Trophoblast cell (in vitro differentiated cells and primary cell): ENCODE measurements around the gene PDHB.

Experiments
- DNase-seq, 2 donors: peaks; one replicate each; pipeline ENCODE4 v3.0.0-alpha.2; 2016
- H2AFZ ChIP-seq: 2 replicates; pipeline ENCODE4 v1.6.1; 2013; ENCODE audit warnings: low read length, moderate library complexity, mild to moderate bottlenecking; ENCODE audit not compliant: insufficient read depth, poor library complexity
- H2AK5ac ChIP-seq: 2 replicates; pipeline ENCODE4 v1.6.1; 2013; ENCODE audit warnings: mild to moderate bottlenecking, low read length
- H2BK120ac ChIP-seq: 2 replicates; pipeline ENCODE4 v1.6.1; 2013; ENCODE audit warnings: low read length, mild to moderate bottlenecking, moderate library complexity; ENCODE audit not compliant: insufficient read depth, poor library complexity
- H2BK12ac ChIP-seq: 2 replicates; pipeline ENCODE4 v1.6.1; 2013; ENCODE audit warnings: mild to moderate bottlenecking, low read length, moderate library complexity
- H2BK5ac ChIP-seq: 2 replicates; pipeline ENCODE4 v1.6.1; 2013; ENCODE audit warnings: low read length, low read depth, moderate library complexity, mild to moderate bottlenecking; ENCODE audit not compliant: poor library complexity
- H3K14ac ChIP-seq: 2 replicates; pipeline ENCODE4 v1.6.1; 2013; ENCODE audit warnings: mild to moderate bottlenecking, low read length
- H3K18ac ChIP-seq: 2 replicates; pipeline ENCODE4 v1.6.1; 2013; ENCODE audit warnings: mild to moderate bottlenecking, low read length
- H3K23ac ChIP-seq: 2 replicates; pipeline ENCODE4 v1.6.1; 2013; ENCODE audit warnings: low read length
- H3K27ac ChIP-seq: 2 replicates; pipeline ENCODE4 v1.5.1; 2013; ENCODE audit warnings: low read depth, mild to moderate bottlenecking, inconsistent platforms, low read length, moderate library complexity
- H3K27me3 ChIP-seq: 2 replicates; pipeline ENCODE4 v1.6.1; 2013; ENCODE audit warnings: inconsistent platforms, mild to moderate bottlenecking, low read length, moderate library complexity; ENCODE audit not compliant: insufficient read depth
- H3K36me3 ChIP-seq, 2 experiments: 1 replicate in 1 of 2; 2 replicates in 1 of 2; pipeline ENCODE4 v1.6.1; 2013; ENCODE audit warnings: low read length in 2 of 2, mild to moderate bottlenecking in 2 of 2, moderate library complexity in 1 of 2; ENCODE audit not compliant: insufficient read depth in 2 of 2, control insufficient read depth in 1 of 2
- H3K4ac ChIP-seq: 2 replicates; pipeline ENCODE4 v1.6.1; 2013; ENCODE audit warnings: low read depth, mild to moderate bottlenecking, low read length, moderate library complexity
- H3K4me1 ChIP-seq, 2 experiments: 1 replicate in 1 of 2; 2 replicates in 1 of 2; pipeline ENCODE4 v1.6.1; 2013; ENCODE audit warnings: low read length in 2 of 2, mild to moderate bottlenecking in 2 of 2, moderate library complexity in 1 of 2; ENCODE audit not compliant: insufficient read depth in 2 of 2, control insufficient read depth in 1 of 2
- H3K4me2 ChIP-seq: 2 replicates; pipeline ENCODE4 v1.6.1; 2013; ENCODE audit warnings: inconsistent platforms, mild to moderate bottlenecking, low read length, moderate library complexity
- H3K4me3 ChIP-seq: 2 replicates; pipeline ENCODE4 v1.5.1; 2013; ENCODE audit warnings: mild to moderate bottlenecking, low read depth, low read length, inconsistent platforms
- H3K79me1 ChIP-seq: one replicate; pipeline ENCODE4 v1.6.1; 2013; ENCODE audit warnings: low read length
- H3K79me2 ChIP-seq: 2 replicates; pipeline ENCODE4 v1.6.1; 2013; ENCODE audit warnings: low read length, mild to moderate bottlenecking; ENCODE audit not compliant: control insufficient read depth, insufficient read depth, poor library complexity
- H3K9ac ChIP-seq: 2 replicates; pipeline ENCODE4 v1.6.1; 2013; ENCODE audit warnings: mild to moderate bottlenecking, low read length
- H3K9me3 ChIP-seq: 2 replicates; pipeline ENCODE4 v1.6.1; 2013; ENCODE audit warnings: low read depth, mild to moderate bottlenecking, control low read depth, inconsistent platforms, low read length; ENCODE audit not compliant: insufficient read depth
- H4K12ac ChIP-seq: 2 replicates; pipeline ENCODE4 v1.6.1; 2013; ENCODE audit warnings: low read depth, mild to moderate bottlenecking, low read length, moderate library complexity
- H4K8ac ChIP-seq: 2 replicates; pipeline ENCODE4 v1.6.1; 2013; ENCODE audit warnings: low read depth, mild to moderate bottlenecking, low read length, moderate library complexity
- H4K91ac ChIP-seq: one replicate; pipeline ENCODE4 v1.6.1; 2013; ENCODE audit warnings: low read depth, mild to moderate bottlenecking, low read length, moderate library complexity
- WGBS: extraction: QIAGEN DNeasy Blood & Tissue Kit; methylation state at CpG from one replicate; pipeline ENCODE4 v1.1.7; 2013; ENCODE audit warnings: missing lambda C conversion rate; ENCODE audit not compliant: insufficient read length, insufficient coverage; ENCODE audit errors: extremely low coverage; 5-methylcytosine and 5-hydroxymethylcytosine counted together

PDHB gene

DNA sequence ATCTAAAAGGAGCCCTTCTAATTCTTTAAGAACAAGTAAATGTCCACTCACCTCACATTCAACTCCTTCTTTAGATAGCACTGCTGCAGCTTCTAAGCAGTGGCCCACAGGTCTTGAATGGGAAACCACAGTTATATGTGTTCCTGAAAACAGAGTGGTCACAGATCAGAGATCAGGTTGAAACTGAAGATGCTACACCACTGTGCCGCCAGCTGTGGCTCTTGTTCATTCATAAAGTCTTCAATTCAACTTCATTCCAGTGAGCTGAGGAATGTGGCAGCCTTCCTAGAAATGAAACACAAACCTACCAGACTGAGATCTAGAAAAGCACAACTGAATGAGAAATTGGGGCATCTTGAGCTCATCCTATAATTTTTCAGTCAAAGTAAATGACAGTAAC lies 4.0 kb downstream of the PDHB start:
- Histone ChIP-seq H3K79me2 (peaks cover 4% of the 10 kb centered on the region), H3K14ac (no peak overlapping the region), H4K8ac (no peak overlapping the region), H2AFZ (no peak overlapping the region), H2BK5ac (no peak overlapping the region), H3K27me3 (no peaks in the 10 kb centered on the region), H4K12ac (no peak overlapping the region), H2AK5ac (no peak overlapping the region), H3K36me3 (peaks cover 25 to 44% of the 10 kb centered on the region in 2 experiments), H3K4me3 (no peak overlapping the region), H3K18ac (no peak overlapping the region), H2BK120ac (no peak overlapping the region), H3K4me1 (peaks cover 2 to 10% of the 10 kb centered on the region in 2 experiments), H3K23ac (no peak overlapping the region), H3K9ac (no peak overlapping the region), H3K4me2 (no peak overlapping the region), H3K9me3 (no peaks in the 10 kb centered on the region), H2BK12ac (no peak overlapping the region), H4K91ac (no peak overlapping the region), H3K79me1 (peaks cover 10% of the 10 kb centered on the region), H3K4ac (no peak overlapping the region), H3K27ac (no peak overlapping the region)
- no CpG with 5 or more reads among the region's 1 CpG for WGBS
- DNase-seq = no peak

- Histone ChIP-seq H3K18ac (no peak overlapping the region), H4K12ac (no peak overlapping the region), H2AK5ac (no peak overlapping the region), H3K9ac (no peak overlapping the region), H3K9me3 (no peaks in the 10 kb centered on the region), H3K36me3 (peaks cover 29 to 56% of the 10 kb centered on the region in 2 experiments), H3K14ac (no peak overlapping the region), H3K27ac (no peak overlapping the region), H3K4me3 (no peak overlapping the region), H3K4ac (no peak overlapping the region), H2BK5ac (no peak overlapping the region), H3K23ac (no peak overlapping the region), H2BK120ac (no peak overlapping the region), H3K4me1 (peaks cover 0 to 2% of the 10 kb centered on the region in 2 experiments), H3K4me2 (no peak overlapping the region), H4K8ac (no peak overlapping the region), H4K91ac (no peak overlapping the region), H2BK12ac (no peak overlapping the region), H3K79me2 (no peaks in the 10 kb centered on the region), H3K27me3 (no peaks in the 10 kb centered on the region), H3K79me1 (no peaks in the 10 kb centered on the region), H2AFZ (no peak overlapping the region)
- no peak for DNase-seq
- WGBS = no CpG with 5 or more reads among the region's 7 CpGs
These were observed 5.8 kb downstream of the PDHB start for GRCh38 chr3:58427661-58428361.

GRCh38 chr3:58425782-58426181 lies 7.8 kb downstream of the PDHB start:
- H3K4me1 ChIP-seq = no peaks in the 10 kb centered on the region
- peaks cover 41 to 60% of the 10 kb centered on the region in 2 experiments for H3K36me3 ChIP-seq
- H3K9me3 ChIP-seq = no peaks in the 10 kb centered on the region
- H2BK12ac ChIP-seq = no peak overlapping the region
- no peak overlapping the region for H3K23ac ChIP-seq
- no peak for DNase-seq
- H3K18ac ChIP-seq = no peak overlapping the region
- H3K4me2 ChIP-seq = no peak overlapping the region
- no peaks in the 10 kb centered on the region for H3K27me3 ChIP-seq
- no peak overlapping the region for H3K14ac ChIP-seq
- no peak overlapping the region for H4K91ac ChIP-seq
- no peaks in the 10 kb centered on the region for H3K79me2 ChIP-seq
- no peak overlapping the region for H2AK5ac ChIP-seq
- no peak overlapping the region for H3K4me3 ChIP-seq
- H3K79me1 ChIP-seq = no peaks in the 10 kb centered on the region
- H3K9ac ChIP-seq = no peak overlapping the region
- no peak overlapping the region for H3K27ac ChIP-seq
- WGBS = no CpG with 5 or more reads among the region's 2 CpGs
- no peak overlapping the region for H2AFZ ChIP-seq
- no peak overlapping the region for H2BK5ac ChIP-seq
- H4K8ac ChIP-seq = no peak overlapping the region
- no peak overlapping the region for H2BK120ac ChIP-seq
- no peak overlapping the region for H3K4ac ChIP-seq
- H4K12ac ChIP-seq = no peak overlapping the region

DNA sequence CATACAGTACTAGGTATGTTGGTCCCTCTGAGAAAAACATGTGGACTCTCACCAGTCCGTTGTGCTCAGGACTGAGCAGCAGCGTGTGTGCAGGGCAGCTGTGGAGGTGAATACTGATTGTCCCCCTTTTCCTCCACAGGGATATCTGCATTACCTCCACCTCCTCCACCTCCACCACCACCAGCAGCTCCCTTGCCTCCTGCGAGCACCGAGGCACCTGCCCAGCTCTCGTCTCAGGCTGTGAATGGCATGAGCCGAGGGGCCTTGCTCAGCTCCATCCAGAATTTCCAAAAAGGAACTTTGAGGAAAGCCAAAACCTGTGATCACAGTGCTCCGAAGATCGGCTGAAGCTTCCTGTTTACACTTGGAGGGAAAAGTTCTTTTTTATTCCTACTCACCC lies 9.0 kb downstream of the PDHB start:
- Histone ChIP-seq H3K79me1 (no peaks in the 10 kb centered on the region), H2BK5ac (no peak overlapping the region), H4K91ac (no peak overlapping the region), H3K4ac (no peak overlapping the region), H4K8ac (no peak overlapping the region), H3K14ac (no peak overlapping the region), H2AFZ (no peak overlapping the region), H3K27ac (no peak overlapping the region), H2AK5ac (no peak overlapping the region), H2BK120ac (no peak overlapping the region), H3K36me3 (peaks cover 39 to 54% of the 10 kb centered on the region in 2 experiments), H3K9me3 (no peaks in the 10 kb centered on the region), H4K12ac (no peak overlapping the region), H3K4me2 (no peak overlapping the region), H3K18ac (no peak overlapping the region), H3K4me3 (no peak overlapping the region), H3K23ac (no peak overlapping the region), H3K27me3 (no peaks in the 10 kb centered on the region), H3K79me2 (no peaks in the 10 kb centered on the region), H2BK12ac (no peak overlapping the region), H3K9ac (no peak overlapping the region), H3K4me1 (no peaks in the 10 kb centered on the region)
- WGBS = no CpG with 5 or more reads among the region's 8 CpGs
- no peak for DNase-seq
